Common myeloid progenitor, CD34-positive (primary cell): ENCODE results near the gene EPN2.

Source experiments
- CTCF ChIA-PET: fragments of 350-600 bp; sonication (Branson Sonifier 250); formaldehyde crosslinking; loops from one replicate; lab custom pipeline; 2021; ENCODE audit warnings: antibody characterized with exemption; lab: Charles Lee
- POLR2A ChIA-PET: fragments of 350-600 bp; sonication (Branson Sonifier 250); formaldehyde crosslinking; loops from one replicate; lab custom pipeline; 2021; ENCODE audit warnings: antibody characterized with exemption; lab: Charles Lee
- DNase-seq, 3 donors: peaks; one replicate each; pipeline versions ENCODE4 v3.0.0 to v3.0.0-alpha.2; 2013
- H3K27ac ChIP-seq, 2 experiments: 1 replicate in 1 of 2; 2 replicates in 1 of 2; pipeline ENCODE4 v1.7.0; 2013; ENCODE audit warnings: inconsistent platforms in 2 of 2, low read length in 2 of 2, mild to moderate bottlenecking in 2 of 2, low read depth in 1 of 2, moderate library complexity in 1 of 2; ENCODE audit not compliant: severe bottlenecking in 2 of 2, insufficient read depth in 1 of 2, poor library complexity in 1 of 2
- H3K27me3 ChIP-seq, 5 experiments: replicated peaks in 2 of 5; 1 replicate in 3 of 5; 2 replicates in 2 of 5; pipeline versions ENCODE4 v1.6.1 to v1.7.0; 2013; ENCODE audit warnings: low read length in 4 of 5, mild to moderate bottlenecking in 2 of 5, moderate library complexity in 2 of 5, inconsistent platforms in 1 of 5; ENCODE audit not compliant: insufficient read depth in 5 of 5, control insufficient read depth in 4 of 5
- H3K36me3 ChIP-seq, 4 experiments: 1 replicate in 2 of 4; 2 replicates in 2 of 4; pipeline versions ENCODE4 v1.6.1 to v1.7.0; 2013; ENCODE audit warnings: low read length in 3 of 4, control low read depth in 1 of 4, mild to moderate bottlenecking in 1 of 4; ENCODE audit not compliant: control insufficient read depth in 4 of 4, insufficient read depth in 4 of 4
- H3K4me1 ChIP-seq, 4 experiments: 1 replicate in 3 of 4; 2 replicates in 1 of 4; pipeline versions ENCODE4 v1.6.1 to v1.7.1; 2013; ENCODE audit warnings: low read length in 3 of 4, mild to moderate bottlenecking in 3 of 4, control low read depth in 1 of 4, inconsistent platforms in 1 of 4, moderate library complexity in 1 of 4; ENCODE audit not compliant: control insufficient read depth in 4 of 4, insufficient read depth in 4 of 4; ENCODE audit errors: control extremely low read depth in 1 of 4
- H3K4me3 ChIP-seq, 7 experiments: 1 replicate in 4 of 7; 2 replicates in 3 of 7; pipeline versions ENCODE4 v1.5.1 to v1.7.0; 2013; ENCODE audit warnings: mild to moderate bottlenecking in 7 of 7, low read length in 6 of 7, moderate library complexity in 6 of 7, inconsistent platforms in 2 of 7, low read depth in 2 of 7, control low read depth in 1 of 7; ENCODE audit not compliant: insufficient read depth in 4 of 7, control insufficient read depth in 1 of 7; ENCODE audit errors: extremely low read depth in 1 of 7
- H3K9me3 ChIP-seq, 5 experiments: 1 replicate in 4 of 5; 2 replicates in 1 of 5; pipeline versions ENCODE4 v1.6.1 to v1.7.1; 2013; ENCODE audit warnings: low read length in 4 of 5, mild to moderate bottlenecking in 2 of 5, inconsistent platforms in 1 of 5, low read depth in 1 of 5, moderate library complexity in 1 of 5; ENCODE audit not compliant: control insufficient read depth in 4 of 5, insufficient read depth in 2 of 5; ENCODE audit errors: control extremely low read depth in 1 of 5
- WGBS: methylation state at CpG from one replicate; pipeline ENCODE4 v1.1.5; 2013; ENCODE audit not compliant: insufficient coverage; 5-methylcytosine and 5-hydroxymethylcytosine counted together

The EPN2 gene

DNA sequence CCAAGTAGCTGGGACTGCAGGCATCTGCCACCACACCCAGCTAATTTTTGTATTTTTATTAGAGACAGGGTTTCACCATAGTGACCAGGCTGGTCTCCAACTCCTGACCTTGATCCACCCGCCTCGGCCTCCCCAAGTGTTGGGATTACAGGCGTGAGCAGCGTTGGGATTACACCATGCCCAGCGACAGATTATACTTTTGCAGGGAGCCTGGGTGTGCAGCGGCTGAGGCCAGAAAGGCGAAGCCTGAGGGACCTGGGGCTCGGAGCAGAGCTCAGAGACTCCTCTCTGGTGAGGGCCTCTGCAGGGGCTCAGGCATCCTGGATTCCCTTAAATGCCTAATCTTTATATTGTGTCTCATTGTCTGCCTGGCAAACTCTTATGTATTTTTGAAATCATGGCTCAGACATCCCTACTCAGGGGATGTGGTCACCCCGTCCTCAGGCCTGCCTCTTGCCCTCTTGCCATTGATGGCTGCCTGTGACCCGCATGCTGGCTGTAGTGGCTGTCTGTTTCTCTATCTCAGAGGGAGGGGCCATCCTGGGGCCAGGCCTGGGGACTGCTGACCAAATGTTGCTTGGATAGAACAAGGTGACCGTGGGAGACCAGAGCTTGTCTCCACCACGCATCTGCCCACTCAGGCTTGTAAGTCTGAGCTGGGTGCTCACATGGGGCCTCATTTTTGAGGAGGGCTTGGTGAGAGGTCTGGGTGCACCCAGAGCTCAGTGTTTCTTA is 82.8 kb downstream of the EPN2 start:
- H3K4me3 ChIP-seq, result no peak overlapping the region
- ChIA-PET CTCF (interaction anchor here (0.8 to 1.7 kb wide), 5 partner anchors 13 to 42 kb away, joined by 3 to 6 read pairs (median 4); partner anchors contain the start of gene B9D1), POLR2A (no interaction called here)
- H3K27me3 ChIP-seq, result peaks cover 0 to 36% (median 19%) of the 10 kb centered on the region in 5 experiments
- no peaks in the 10 kb centered on the region for H3K4me1 ChIP-seq
- DNase-seq, result no peak
- H3K36me3 ChIP-seq, result no peaks in the 10 kb centered on the region
- WGBS, result 99% methylated on average over 12 of the region's 12 CpGs
- H3K9me3 ChIP-seq, result no peaks in the 10 kb centered on the region
- H3K27ac ChIP-seq, result no peak overlapping the region

- ChIA-PET CTCF (interaction anchor here (0.8 to 2.6 kb wide), 4 partner anchors 12 to 42 kb away, joined by 3 to 14 read pairs (median 5); partner anchors contain the start of gene B9D1), POLR2A (no interaction called here)
- Histone ChIP-seq H3K27me3 (peaks cover 0 to 37% (median 19%) of the 10 kb centered on the region in 5 experiments), H3K36me3 (no peaks in the 10 kb centered on the region), H3K4me1 (no peaks in the 10 kb centered on the region), H3K9me3 (peaks cover 0 to 7% (median 0%) of the 10 kb centered on the region in 5 experiments), H3K4me3 (no peak overlapping the region), H3K27ac (no peak overlapping the region)
- 98% methylated on average over 5 of the region's 5 CpGs for WGBS
- DNase-seq, result no peak
These were observed 83.7 kb downstream of the EPN2 start for GRCh38 chr17:19320876-19321275.

- Histone ChIP-seq H3K27me3 (peaks cover 0 to 41% (median 15%) of the 10 kb centered on the region in 5 experiments), H3K4me3 (no peak overlapping the region), H3K36me3 (no peaks in the 10 kb centered on the region), H3K9me3 (peaks cover 0 to 9% (median 3%) of the 10 kb centered on the region in 5 experiments), H3K27ac (no peak overlapping the region), H3K4me1 (no peaks in the 10 kb centered on the region)
- 98% methylated on average over 6 of the region's 9 CpGs for WGBS
- ChIA-PET CTCF (interaction anchor here (0.9 to 2.6 kb wide), 7 partner anchors 12 to 49 kb away, joined by 3 to 14 read pairs (median 4); no protein-coding TSS in a partner anchor), POLR2A (interaction anchor here (1.0 kb wide), 1 partner anchor 13 kb away, joined by 3 read pairs; no protein-coding TSS in a partner anchor)
- DNase-seq, result no peak
These were observed 84.4 kb downstream of the EPN2 start for GRCh38 chr17:19321481-19322128.

- H3K4me3 ChIP-seq, result no peak overlapping the region
- H3K4me1 ChIP-seq, result no peaks in the 10 kb centered on the region
- H3K36me3 ChIP-seq, result no peaks in the 10 kb centered on the region
- DNase-seq, result no peak
- CTCF ChIA-PET, result interaction anchor here (0.9 to 2.6 kb wide), 8 partner anchors 12 to 49 kb away, joined by 3 to 14 read pairs (median 4); no protein-coding TSS in a partner anchor
- peaks cover 0 to 41% (median 13%) of the 10 kb centered on the region in 5 experiments for H3K27me3 ChIP-seq
- no peak overlapping the region for H3K27ac ChIP-seq
- 87% methylated on average over 4 of the region's 5 CpGs for WGBS
- H3K9me3 ChIP-seq, result peaks cover 0 to 9% (median 3%) of the 10 kb centered on the region in 5 experiments
- POLR2A ChIA-PET, result interaction anchor here (1.0 kb wide), 1 partner anchor 13 kb away, joined by 3 read pairs; no protein-coding TSS in a partner anchor
These were observed 85.0 kb downstream of the EPN2 start for GRCh38 chr17:19322129-19322505.

DNA sequence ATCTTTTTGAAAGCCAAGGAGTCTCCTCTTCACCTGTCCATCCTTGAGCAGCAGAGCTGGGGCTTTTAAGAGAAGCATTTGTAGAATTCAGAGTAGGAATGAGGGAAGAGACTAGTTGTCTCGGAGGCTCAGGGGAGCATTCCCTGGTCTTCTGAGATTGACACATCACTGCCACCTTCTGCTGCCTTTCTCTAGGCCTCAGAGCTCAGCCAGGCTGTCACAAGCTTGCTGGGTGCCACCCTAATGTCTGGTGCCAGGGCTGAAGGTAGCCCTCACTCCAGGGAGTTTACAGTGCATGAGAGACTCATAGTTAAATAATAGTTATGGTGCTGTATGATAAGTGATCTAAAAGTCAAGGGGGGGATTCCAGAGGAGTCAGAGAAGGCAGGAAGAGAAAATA is 85.7 kb downstream of the EPN2 start:
- WGBS, result no CpG with 5 or more reads among the region's 1 CpG
- POLR2A ChIA-PET, result interaction anchor here (1.0 kb wide), 1 partner anchor 14 kb away, joined by 3 read pairs; no protein-coding TSS in a partner anchor
- CTCF ChIA-PET, result interaction anchor here (0.6 to 2.6 kb wide), 6 partner anchors 13 to 613 kb away, joined by 3 to 14 read pairs (median 4); no protein-coding TSS in a partner anchor
- H3K27ac ChIP-seq, result no peak overlapping the region
- no peaks in the 10 kb centered on the region for H3K4me1 ChIP-seq
- H3K27me3 ChIP-seq, result peaks cover 0 to 47% (median 12%) of the 10 kb centered on the region in 5 experiments
- H3K9me3 ChIP-seq, result peaks cover 0 to 9% (median 3%) of the 10 kb centered on the region in 5 experiments
- no peak overlapping the region for H3K4me3 ChIP-seq
- no peak for DNase-seq
- H3K36me3 ChIP-seq, result no peaks in the 10 kb centered on the region

DNA sequence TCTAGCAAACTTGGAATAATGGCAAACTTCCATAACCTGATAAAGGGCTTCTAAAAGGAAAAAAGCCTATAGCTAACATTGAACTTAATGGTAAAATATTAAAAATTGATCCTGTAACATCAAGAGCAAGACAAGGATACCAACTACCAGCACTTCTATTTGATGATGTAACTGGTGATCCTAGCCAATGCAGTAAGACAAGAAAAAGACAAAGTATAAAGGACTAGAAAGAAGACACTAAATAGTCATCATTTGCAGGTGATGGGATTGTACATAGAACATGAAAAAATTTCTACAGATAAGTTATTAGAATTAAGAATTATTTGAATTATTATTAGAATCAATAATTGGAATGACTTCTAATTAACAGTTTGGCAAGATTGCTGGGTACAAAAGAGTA is 88.4 kb downstream of the EPN2 start:
- H3K36me3 ChIP-seq, result no peaks in the 10 kb centered on the region
- H3K27me3 ChIP-seq, result peaks cover 0 to 52% (median 17%) of the 10 kb centered on the region in 5 experiments
- CTCF ChIA-PET, result no interaction called here
- H3K27ac ChIP-seq, result no peak overlapping the region
- POLR2A ChIA-PET, result no interaction called here
- H3K4me1 ChIP-seq, result no peaks in the 10 kb centered on the region
- no peak overlapping the region for H3K4me3 ChIP-seq
- peaks cover 0 to 9% (median 3%) of the 10 kb centered on the region in 5 experiments for H3K9me3 ChIP-seq
- no peak for DNase-seq
